Muscle of leg (tissue), 11 donors: ENCODE data around the gene ZNF474. TPM values are rescaled to one million over a fixed set of nuclear protein-coding genes. Genes with fewer than 3 reads are reported as not detected.

Source experiments
- DNase-seq: peaks from one replicate; pipeline ENCODE4 v3.0.0; 2013
- H3K27ac ChIP-seq: one replicate; pipeline ENCODE4 v1.5.1; 2013; ENCODE audit warnings: mild to moderate bottlenecking, low read length, control low read depth
- H3K27me3 ChIP-seq: one replicate; pipeline ENCODE4 v1.6.1; 2013; ENCODE audit warnings: low read length; ENCODE audit not compliant: control insufficient read depth, insufficient read depth
- H3K36me3 ChIP-seq: one replicate; pipeline ENCODE4 v1.6.1; 2013; ENCODE audit warnings: low read length; ENCODE audit not compliant: control insufficient read depth, insufficient read depth
- H3K4me1 ChIP-seq: one replicate; pipeline ENCODE4 v1.6.1; 2013; ENCODE audit warnings: low read length; ENCODE audit not compliant: control insufficient read depth, insufficient read depth
- H3K4me3 ChIP-seq: one replicate; pipeline ENCODE4 v1.5.1; 2013; ENCODE audit warnings: low read length, control low read depth
- H3K9me3 ChIP-seq: replicated peaks from 2 replicates; pipeline ENCODE4 v1.6.1; 2013; ENCODE audit warnings: low read depth, low read length; ENCODE audit not compliant: control insufficient read depth
- WGBS: methylation state at CpG from one replicate; pipeline ENCODE4 v1.1.5; 2013; ENCODE audit warnings: missing lambda C conversion rate; ENCODE audit not compliant: insufficient coverage; 5-methylcytosine and 5-hydroxymethylcytosine counted together
- polyA plus RNA-seq, 8 donors: library from polyadenylated mRNA; unstranded; fragments of 120-200 nt; gene quantifications; one replicate each; pipeline versions ENCODE4 v1.2.1 to v1.2.3, GENCODE V29; 2013; ENCODE audit warnings: inconsistent platforms in 1 of 8, low replicate concordance in 1 of 8; ENCODE audit not compliant: insufficient read length in 8 of 8, insufficient read depth in 1 of 8
- total RNA-seq: library from RNA; stranded (reverse); fragments of 120-200 nt; gene quantifications from one replicate; pipeline ENCODE4 v1.2.4, GENCODE V29; 2013

The ZNF474 gene
- total and polyA plus RNA-seq, 9 donors, result 0.66 to 5.1 (median 2.0) TPM

DNA sequence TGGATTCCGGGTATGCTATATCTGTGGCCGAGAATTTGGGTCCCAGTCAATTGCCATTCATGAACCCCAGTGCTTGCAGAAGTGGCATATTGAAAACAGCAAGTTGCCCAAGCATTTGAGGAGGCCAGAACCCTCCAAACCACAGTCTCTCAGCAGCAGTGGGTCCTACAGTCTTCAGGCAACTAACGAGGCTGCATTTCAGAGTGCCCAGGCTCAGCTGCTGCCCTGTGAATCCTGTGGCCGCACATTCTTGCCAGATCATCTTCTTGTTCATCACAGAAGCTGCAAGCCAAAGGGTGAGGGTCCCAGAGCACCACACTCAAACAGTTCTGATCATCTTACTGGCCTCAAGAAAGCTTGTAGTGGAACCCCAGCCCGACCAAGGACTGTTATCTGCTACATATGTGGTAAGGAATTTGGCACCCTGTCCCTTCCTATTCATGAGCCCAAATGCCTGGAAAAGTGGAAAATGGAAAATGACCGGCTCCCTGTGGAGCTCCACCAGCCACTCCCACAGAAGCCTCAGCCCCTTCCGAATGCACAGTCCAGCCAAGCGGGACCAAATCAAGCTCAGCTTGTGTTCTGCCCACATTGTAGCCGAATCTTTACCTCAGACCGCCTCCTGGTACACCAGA, 23.0 kb downstream of the ZNF474 start:
- H3K27ac ChIP-seq, result no peak overlapping the region
- H3K4me3 ChIP-seq, result no peak overlapping the region
- peaks cover 24% of the 10 kb centered on the region for H3K4me1 ChIP-seq
- no peaks in the 10 kb centered on the region for H3K27me3 ChIP-seq
- DNase-seq, result no peak
- WGBS, result 88% methylated on average over 9 of the region's 10 CpGs
- no peaks in the 10 kb centered on the region for H3K36me3 ChIP-seq
- no peaks in the 10 kb centered on the region for H3K9me3 ChIP-seq

DNA sequence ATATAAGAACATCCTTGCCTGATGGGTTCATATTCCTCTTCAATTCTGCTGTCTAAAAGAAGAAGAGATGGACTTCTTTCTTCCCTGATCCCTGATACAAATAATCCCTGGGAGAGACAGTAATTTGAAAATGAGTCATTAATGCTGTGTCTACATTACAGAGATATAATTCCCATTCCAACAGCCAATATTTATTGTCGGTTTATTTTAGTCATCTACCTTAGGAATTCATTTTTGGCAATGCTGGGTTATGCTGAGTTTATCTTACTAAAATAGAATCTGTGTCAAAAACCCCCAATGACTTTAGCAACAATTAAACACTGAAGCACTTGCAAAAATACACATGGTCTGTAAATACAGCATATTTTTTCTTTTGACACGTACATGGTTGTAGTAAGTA, 23.9 kb downstream of the ZNF474 start:
- H3K4me1 ChIP-seq, result peaks cover 24% of the 10 kb centered on the region
- H3K27me3 ChIP-seq, result no peaks in the 10 kb centered on the region
- H3K27ac ChIP-seq, result peak overlapping the region; percentile 21
- H3K4me3 ChIP-seq, result no peak overlapping the region
- DNase-seq, result peak; percentile 81
- whole genome bisulfite sequencing, result no CpG with 5 or more reads among the region's 2 CpGs
- no peaks in the 10 kb centered on the region for H3K36me3 ChIP-seq
- no peaks in the 10 kb centered on the region for H3K9me3 ChIP-seq

- H3K27me3 ChIP-seq, result no peaks in the 10 kb centered on the region
- no peak for DNase-seq
- no peaks in the 10 kb centered on the region for H3K36me3 ChIP-seq
- no peak overlapping the region for H3K4me3 ChIP-seq
- no peaks in the 10 kb centered on the region for H3K9me3 ChIP-seq
- peaks cover 24% of the 10 kb centered on the region for H3K4me1 ChIP-seq
- WGBS, result 100% methylated on average over 1 of the region's 4 CpGs
- peak overlapping the region; percentile 21 for H3K27ac ChIP-seq
These were observed 24.4 kb downstream of the ZNF474 start for GRCh38 chr5:122153774-122154173.

GRCh38 chr5:122154491-122154890, 25.1 kb downstream of the ZNF474 start:
- DNase-seq, result no peak
- Histone ChIP-seq H3K27ac (peak overlapping the region; percentile 62), H3K4me1 (peaks cover 24% of the 10 kb centered on the region), H3K36me3 (no peaks in the 10 kb centered on the region), H3K4me3 (no peak overlapping the region), H3K9me3 (no peaks in the 10 kb centered on the region), H3K27me3 (no peaks in the 10 kb centered on the region)
- WGBS, result 82% methylated on average over 4 of the region's 5 CpGs

GRCh38 chr5:122154910-122155309, 25.6 kb downstream of the ZNF474 start:
- peak; percentile 87 for DNase-seq
- no peak overlapping the region for H3K4me3 ChIP-seq
- no peaks in the 10 kb centered on the region for H3K27me3 ChIP-seq
- H3K9me3 ChIP-seq, result no peaks in the 10 kb centered on the region
- peak overlapping the region; percentile 62 for H3K27ac ChIP-seq
- no peaks in the 10 kb centered on the region for H3K36me3 ChIP-seq
- H3K4me1 ChIP-seq, result peaks cover 24% of the 10 kb centered on the region
- 80% methylated on average over 1 of the region's 7 CpGs for WGBS

DNA sequence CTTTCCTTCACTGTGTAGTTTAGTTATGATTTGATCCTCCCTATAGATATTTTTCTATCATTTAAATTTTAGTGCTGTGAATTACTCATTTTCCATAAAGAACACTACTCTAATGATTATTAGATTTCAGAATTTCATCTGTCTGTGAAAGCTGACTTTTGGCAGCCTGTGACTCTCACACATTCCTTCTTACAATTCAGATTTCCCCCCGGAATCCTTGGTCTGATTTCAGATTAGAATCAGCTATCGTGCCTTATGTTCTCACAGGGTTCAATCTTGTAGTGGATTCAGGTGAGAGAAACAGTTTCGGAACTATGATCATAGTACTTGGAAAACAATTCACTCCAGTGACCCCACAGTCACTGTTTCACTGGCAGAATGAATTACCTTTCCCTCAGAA, 26.2 kb downstream of the ZNF474 start:
- no peaks in the 10 kb centered on the region for H3K36me3 ChIP-seq
- no peak overlapping the region for H3K4me3 ChIP-seq
- no CpG with 5 or more reads among the region's 3 CpGs for WGBS
- H3K27me3 ChIP-seq, result no peaks in the 10 kb centered on the region
- peak; percentile 70 for DNase-seq
- H3K9me3 ChIP-seq, result no peaks in the 10 kb centered on the region
- H3K27ac ChIP-seq, result peak overlapping the region; percentile 62
- peaks cover 22% of the 10 kb centered on the region for H3K4me1 ChIP-seq

GRCh38 chr5:122156724-122157325, 27.5 kb downstream of the ZNF474 start:
- DNase-seq, result peak; percentile 87
- no peak overlapping the region for H3K4me3 ChIP-seq
- no peaks in the 10 kb centered on the region for H3K9me3 ChIP-seq
- no peaks in the 10 kb centered on the region for H3K36me3 ChIP-seq
- no peak overlapping the region for H3K27ac ChIP-seq
- H3K27me3 ChIP-seq, result no peaks in the 10 kb centered on the region
- no CpG with 5 or more reads among the region's 1 CpG for WGBS
- H3K4me1 ChIP-seq, result peaks cover 22% of the 10 kb centered on the region

DNA sequence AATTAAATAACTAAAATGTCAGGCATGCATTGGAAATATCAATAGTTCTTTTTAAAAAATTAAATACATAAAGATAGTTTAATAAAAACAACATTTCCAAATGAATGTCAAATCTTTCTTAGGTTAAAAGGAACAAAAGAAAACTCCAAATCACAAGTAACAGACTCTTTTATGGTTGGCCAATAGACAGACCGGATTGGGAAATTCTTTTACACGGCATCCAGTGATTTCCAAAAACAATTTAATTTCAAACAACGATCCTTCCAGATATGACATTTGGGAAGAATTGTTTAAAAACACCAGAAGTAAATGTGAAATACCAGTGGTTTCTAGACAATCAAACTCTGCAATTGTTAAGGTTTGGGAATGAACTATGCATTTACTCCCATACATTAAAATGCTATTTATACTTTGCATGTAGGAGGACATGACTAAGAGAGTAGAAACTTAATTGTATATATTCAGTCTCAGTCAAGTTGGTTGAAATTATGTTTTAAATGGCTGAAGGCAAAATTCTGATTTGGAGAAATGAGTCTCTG, 32.8 kb downstream of the ZNF474 start:
- DNase-seq, result no peak
- no CpG with 5 or more reads among the region's 3 CpGs for WGBS
- no peak overlapping the region for H3K4me3 ChIP-seq

GRCh38 chr5:122163121-122164069, 34.0 kb downstream of the ZNF474 start:
- H3K4me3 ChIP-seq, result no peak overlapping the region
- H3K4me1 ChIP-seq, result peaks cover 2% of the 10 kb centered on the region
- no CpG with 5 or more reads among the region's 4 CpGs for WGBS
- no peaks in the 10 kb centered on the region for H3K36me3 ChIP-seq
- no peaks in the 10 kb centered on the region for H3K9me3 ChIP-seq
- no peaks in the 10 kb centered on the region for H3K27me3 ChIP-seq
- H3K27ac ChIP-seq, result no peak overlapping the region
- no peak for DNase-seq

More for the DNA sequence above, 32.8 kb downstream of the ZNF474 start:
- Histone ChIP-seq H3K4me1 (peaks cover 2% of the 10 kb centered on the region), H3K27ac (no peak overlapping the region), H3K27me3 (no peaks in the 10 kb centered on the region), H3K9me3 (no peaks in the 10 kb centered on the region), H3K36me3 (no peaks in the 10 kb centered on the region)

DNA sequence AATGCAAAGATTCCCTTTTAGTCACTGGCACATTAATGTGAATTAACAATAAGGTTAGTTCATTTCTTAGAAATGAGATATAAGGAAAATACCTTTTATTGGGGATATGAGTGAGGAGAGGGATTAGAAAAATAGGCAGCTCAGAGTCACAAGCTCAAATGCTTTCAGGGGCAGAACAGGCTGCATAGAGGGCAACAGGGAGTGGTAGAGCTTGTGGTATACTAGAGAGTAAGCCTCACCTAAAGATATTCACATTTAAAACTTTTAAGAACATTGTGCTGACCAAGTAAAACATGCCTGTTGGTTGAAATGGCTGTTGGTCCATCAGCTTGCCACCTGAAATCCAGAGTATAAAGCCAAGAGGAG, 34.7 kb downstream of the ZNF474 start:
- Histone ChIP-seq H3K4me1 (peaks cover 2% of the 10 kb centered on the region), H3K4me3 (no peak overlapping the region), H3K27ac (no peak overlapping the region), H3K36me3 (no peaks in the 10 kb centered on the region), H3K9me3 (no peaks in the 10 kb centered on the region), H3K27me3 (no peaks in the 10 kb centered on the region)
- DNase-seq, result no peak
